HCT116 (cell line): ENCODE data around the gene SIGLEC11. TPM values are rescaled to one million over a fixed set of nuclear protein-coding genes. Genes with fewer than 3 reads are reported as not detected.

Experiments
- ATAC-seq: fragments of 200-7000 bp; cut with Tn5 transposase; 2 replicates; pipeline ENCODE4 v1.9.1; 2020; ENCODE audit warnings: mild to moderate bottlenecking, moderate library complexity
- BruUV-seq: library from RNA; stranded (reverse); fragments of 400-500 nt; replicated peaks from 2 replicates; lab custom pipeline; 2021; lab: Mats Ljungman, UMichigan
- CTCF ChIA-PET: fragments of 300-600 bp; sonication (Branson Sonifier 250); formaldehyde crosslinking; loops from one replicate; lab custom pipeline; 2021; ENCODE audit warnings: antibody characterized with exemption; lab: Charles Lee
- POLR2A ChIA-PET: fragments of 300-600, 350-600 bp; sonication (Branson Sonifier 250); formaldehyde crosslinking; loops from one replicate; lab custom pipeline; 2021; ENCODE audit warnings: antibody characterized with exemption; lab: Charles Lee
- RAD21 ChIA-PET, 2 experiments: fragments of 300-600 bp; sonication (Branson Sonifier 250); formaldehyde crosslinking; loops; one replicate each; lab custom pipeline; 2023; ENCODE audit warnings: low total read pairs in 2 of 2; ENCODE audit not compliant: uncharacterized antibody in 2 of 2, unreplicated experiment in 2 of 2, low non-redundant PET in 1 of 2; lab: Charles Lee
- DNase-seq: peaks from one replicate; pipeline ENCODE4 v3.0.0-alpha.2; 2010; ENCODE audit warnings: low read depth, low spot score
- H2AFZ ChIP-seq: fragments of 200-600 bp; shearing (Covaris generic), sonication (generic); 2 replicates; pipeline ENCODE4 v1.6.1; 2017; ENCODE audit warnings: low read depth, mixed run types, mixed read lengths, antibody characterized with exemption, low read length; ENCODE audit not compliant: poor library complexity, severe bottlenecking
- H3K27ac ChIP-seq: 2 replicates; pipeline ENCODE4 v1.5.1; 2012; ENCODE audit warnings: low read depth, low read length
- H3K27me3 ChIP-seq: fragments of 200-600 bp; sonication (generic); 2 replicates; pipeline ENCODE4 v1.6.1; 2016; ENCODE audit warnings: mixed run types, low read length, mixed read lengths; ENCODE audit not compliant: insufficient read depth
- H3K36me3 ChIP-seq, 2 experiments: fragments of 200-500 bp in 1 of 2; fragments of 200-600 bp in 1 of 2; sonication (Bioruptor generic) in 1 of 2; sonication (generic) in 1 of 2; 2 replicates each; pipeline versions ENCODE4 v1.5.1 to v1.6.1; 2014 to 2016; ENCODE audit warnings: low read length in 2 of 2, inconsistent platforms in 1 of 2, mixed read lengths in 1 of 2, mixed run types in 1 of 2; ENCODE audit not compliant: insufficient read depth in 2 of 2, control insufficient read depth in 1 of 2
- H3K4me1 ChIP-seq, 2 experiments: fragments of 200-600 bp in 1 of 2; sonication (generic) in 1 of 2; 2 replicates each; pipeline versions ENCODE4 v1.5.1 to v1.6.1; 2012 to 2017; ENCODE audit warnings: low read length in 2 of 2, inconsistent platforms in 1 of 2, mild to moderate bottlenecking in 1 of 2, mixed read lengths in 1 of 2, mixed run types in 1 of 2, moderate library complexity in 1 of 2; ENCODE audit not compliant: insufficient read depth in 2 of 2, control insufficient read depth in 1 of 2
- H3K4me2 ChIP-seq: fragments of 200-600 bp; sonication (generic); 2 replicates; pipeline ENCODE4 v1.6.1; 2017; ENCODE audit warnings: mixed run types, low read length, mixed read lengths
- H3K4me3 ChIP-seq, 2 experiments: fragments of 200-600 bp in 1 of 2; sonication (generic) in 1 of 2; replicated peaks in 1 of 2; 2 replicates each; pipeline ENCODE4 v1.5.1; 2011 to 2016; ENCODE audit warnings: low read length in 2 of 2, control low read depth in 1 of 2, low read depth in 1 of 2, mild to moderate bottlenecking in 1 of 2, mixed read lengths in 1 of 2, mixed run types in 1 of 2
- H3K79me2 ChIP-seq: fragments of 200-600 bp; sonication (generic); 2 replicates; pipeline ENCODE4 v1.6.1; 2017; ENCODE audit warnings: mild to moderate bottlenecking, mixed run types, low read length, moderate library complexity, mixed read lengths; ENCODE audit not compliant: insufficient read depth
- H3K9ac ChIP-seq: fragments of 200-600 bp; sonication (generic); 2 replicates; pipeline ENCODE4 v1.6.1; 2016; ENCODE audit warnings: low read length, mixed read lengths
- H3K9me2 ChIP-seq: fragments of 200-600 bp; sonication (generic), shearing (Covaris generic); 2 replicates; pipeline ENCODE4 v1.6.1; 2017; ENCODE audit warnings: mixed run types, mild to moderate bottlenecking, moderate library complexity; ENCODE audit not compliant: insufficient read depth
- H3K9me3 ChIP-seq, 2 experiments: fragments of 200-500 bp in 1 of 2; fragments of 200-600 bp in 1 of 2; sonication (Bioruptor generic) in 1 of 2; sonication (generic) in 1 of 2; 2 replicates each; pipeline ENCODE4 v1.6.1; 2014 to 2017; ENCODE audit warnings: low read length in 2 of 2, mixed read lengths in 2 of 2, inconsistent platforms in 1 of 2, low read depth in 1 of 2, mild to moderate bottlenecking in 1 of 2, mixed run types in 1 of 2, moderate library complexity in 1 of 2; ENCODE audit not compliant: control insufficient read depth in 1 of 2, insufficient read depth in 1 of 2
- H4K20me1 ChIP-seq: fragments of 200-600 bp; sonication (generic), shearing (Covaris generic); 2 replicates; pipeline ENCODE4 v1.6.1; 2017; ENCODE audit warnings: mixed run types, mild to moderate bottlenecking, moderate library complexity; ENCODE audit not compliant: insufficient read depth
- ATF3 ChIP-seq: IDR thresholded peaks from 2 replicates; pipeline ENCODE4 v1.6.1; 2012
- CEBPB ChIP-seq: IDR thresholded peaks from 2 replicates; pipeline ENCODE4 v1.6.1; 2012; ENCODE audit warnings: low read depth
- JUND ChIP-seq: IDR thresholded peaks from 2 replicates; pipeline ENCODE4 v1.6.1; 2012
- POLR2A ChIP-seq: IDR thresholded peaks from 2 replicates; pipeline ENCODE4 v1.7.0; 2011; ENCODE audit warnings: borderline replicate concordance; ENCODE audit not compliant: insufficient read depth, insufficient read length; ENCODE audit errors: extremely low read depth
- SP1 ChIP-seq: IDR thresholded peaks from 2 replicates; pipeline ENCODE4 v1.6.1; 2012; ENCODE audit warnings: low read depth
- SRF ChIP-seq: IDR thresholded peaks from 2 replicates; pipeline ENCODE4 v1.6.1; 2012; ENCODE audit warnings: low read depth
- YY1 ChIP-seq: IDR thresholded peaks from 2 replicates; pipeline ENCODE4 v1.6.1; 2011; ENCODE audit warnings: low read length, low read depth, moderate library complexity, mild to moderate bottlenecking; ENCODE audit not compliant: insufficient replicate concordance; ENCODE audit errors: extremely low read depth
- ZFX ChIP-seq: fragments of 450-650 bp; IDR thresholded peaks from 2 replicates; pipeline ENCODE4 v1.6.1; 2017
- ZNF274 ChIP-seq: fragments of 200-500 bp; sonication (Bioruptor generic); IDR thresholded peaks from 2 replicates; pipeline ENCODE4 v1.6.1; 2014; ENCODE audit warnings: mild to moderate bottlenecking, low read depth, low read length, inconsistent platforms
- intact Hi-C: fragments of 100-400 bp; cut with micrococcal nuclease; formaldehyde crosslinking; loops from 2 replicates; pipeline ENCODE4 v1.10.0; 2022
- total RNA-seq: library from RNA; stranded (reverse); gene quantifications from one replicate; pipeline ENCODE4 v1.2.1, GENCODE V29; 2021; ENCODE audit not compliant: unreplicated experiment

SIGLEC11 gene
- total RNA-seq, 1 experiment from 2014 or later = not detected

GRCh38 chr19:49924004-49924880, 36.7 kb downstream of the SIGLEC11 start:
- H3K9me2 ChIP-seq = no peaks in the 10 kb centered on the region
- H3K9ac ChIP-seq = no peak overlapping the region
- ChIA-PET CTCF (no interaction called here), POLR2A (no interaction called here), RAD21 (no interaction called here)
- TF ChIP-seq ZNF274 (no peak), SRF (no peak), ZFX (no peak), POLR2A (no peak), SP1 (no peak), CEBPB (no peak), ATF3 (no peak), YY1 (no peak), JUND (no peak)
- H3K9me3 ChIP-seq = no peaks in the 10 kb centered on the region
- no peak overlapping the region for H2AFZ ChIP-seq
- ATAC-seq = no peak
- intact Hi-C loops = no loop called here
- DNase-seq = no peak
- no peaks in the 10 kb centered on the region for H3K27me3 ChIP-seq
- peaks cover 24 to 43% of the 10 kb centered on the region in 2 experiments for H3K36me3 ChIP-seq
- no peak overlapping the region for H3K27ac ChIP-seq
- H3K79me2 ChIP-seq = peaks cover 100% of the 10 kb centered on the region
- H3K4me2 ChIP-seq = no peak overlapping the region
- H3K4me1 ChIP-seq = peaks cover 7 to 14% of the 10 kb centered on the region in 2 experiments; a peak in 3 of 4 replicates
- BruUV-seq = no TSS peak
- H4K20me1 ChIP-seq = peaks cover 7% of the 10 kb centered on the region; the same call in 1 of the 2 replicates
- no peak overlapping the region for H3K4me3 ChIP-seq
